Prostate gland (tissue), 2 donors: ENCODE measurements around the gene ZCCHC2. TPM values are rescaled to one million over a fixed set of nuclear protein-coding genes. Genes with fewer than 3 reads are reported as not detected.

Source experiments
- DNase-seq: peaks from one replicate; pipeline ENCODE4 v3.0.0-alpha.2; 2019; ENCODE audit warnings: low spot score
- H3K27ac ChIP-seq, 2 donors: fragments of 200-600 bp; sonication (generic); 2 replicates each; pipeline ENCODE4 v1.5.1; 2017 to 2019
- H3K27me3 ChIP-seq: fragments of 200-600 bp; sonication (generic); replicated peaks from 2 replicates; pipeline ENCODE4 v1.5.1; 2019; ENCODE audit not compliant: insufficient read depth
- H3K36me3 ChIP-seq, 2 donors: fragments of 200-600 bp; sonication (generic); 1 replicate in 1 of 2; 2 replicates in 1 of 2; pipeline versions ENCODE4 v1.5.1 to v1.8.1; 2017 to 2019
- H3K4me1 ChIP-seq: fragments of 200-600 bp; sonication (generic); replicated peaks from 2 replicates; pipeline ENCODE4 v1.5.1; 2019
- H3K4me3 ChIP-seq, 2 donors: fragments of 200-600 bp; sonication (generic); 2 replicates each; pipeline ENCODE4 v1.5.1; 2017 to 2019
- H3K9me3 ChIP-seq: fragments of 200-600 bp; sonication (generic); 2 replicates; pipeline ENCODE4 v1.5.1; 2017
- CTCF ChIP-seq, 4 experiments: fragments of 200-600 bp in 2 of 4; fragments of 450-650 bp in 2 of 4; sonication (generic) in 2 of 4; IDR thresholded peaks; 1 replicate in 3 of 4; 2 replicates in 1 of 4; pipeline ENCODE4 v1.5.1; 2016 to 2019; ENCODE audit warnings: antibody characterized with exemption in 4 of 4, mild to moderate bottlenecking in 2 of 4, moderate library complexity in 2 of 4
- POLR2A ChIP-seq: fragments of 450-650 bp; IDR thresholded peaks from one replicate; pipeline ENCODE4 v1.6.1; 2016; ENCODE audit warnings: antibody characterized with exemption, mild to moderate bottlenecking
- POLR2AphosphoS5 ChIP-seq: sonication (generic); formaldehyde crosslinking; IDR thresholded peaks from one replicate; pipeline ENCODE4 v1.6.1; 2017; ENCODE audit warnings: antibody characterized with exemption
- WGBS: methylation state at CpG from one replicate; pipeline ENCODE4 v1.1.5; 2018; 5-methylcytosine and 5-hydroxymethylcytosine counted together
- intact Hi-C: fragments of 100-400 bp; cut with DNase I; formaldehyde crosslinking; loops from one replicate; pipeline ENCODE4 v1.14.2; 2022
- total RNA-seq, 2 donors: library from RNA; depleted of rRNA; stranded (reverse); fragments of >200 nt; gene quantifications; one replicate each; pipeline ENCODE4 v1.1.0, GENCODE V29; 2016

ZCCHC2 gene
- total RNA-seq, 2 donors from 2014 or later: 18.7 to 39.4 TPM

DNA sequence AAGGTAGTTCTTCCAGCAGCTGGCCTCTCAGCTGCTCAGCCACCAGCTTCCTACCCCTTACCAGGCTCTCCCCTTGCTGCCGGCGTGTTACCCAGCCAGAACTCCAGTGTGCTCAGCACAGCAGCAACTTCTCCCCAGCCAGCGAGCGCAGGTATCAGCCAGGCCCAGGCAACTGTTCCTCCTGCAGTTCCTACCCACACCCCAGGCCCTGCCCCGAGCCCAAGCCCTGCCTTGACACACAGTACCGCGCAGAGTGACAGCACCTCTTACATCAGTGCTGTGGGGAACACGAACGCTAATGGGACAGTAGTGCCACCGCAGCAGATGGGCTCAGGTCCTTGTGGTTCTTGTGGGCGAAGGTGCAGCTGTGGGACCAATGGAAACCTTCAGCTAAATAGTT is 52.0 kb downstream of the ZCCHC2 start:
- WGBS: 96% methylated on average over 11 of the region's 11 CpGs
- no peak for DNase-seq
- no peak overlapping the region for H3K4me3 ChIP-seq
- TF ChIP-seq POLR2AphosphoS5 (no peak), POLR2A (no peak), CTCF (IDR thresholded peaks at IDR 0.05) (no peak)
- H3K36me3 ChIP-seq: peaks cover 8 to 19% of the 10 kb centered on the region in 2 donors
- intact Hi-C loops: no loop called here
- no peaks in the 10 kb centered on the region for H3K27me3 ChIP-seq
- H3K27ac ChIP-seq: no peak overlapping the region
- H3K4me1 ChIP-seq: no peaks in the 10 kb centered on the region
- H3K9me3 ChIP-seq: no peaks in the 10 kb centered on the region

GRCh38 chr18:62576271-62576670 is 53.4 kb downstream of the ZCCHC2 start:
- DNase-seq: no peak
- H3K36me3 ChIP-seq: peaks cover 8 to 19% of the 10 kb centered on the region in 2 donors
- no peaks in the 10 kb centered on the region for H3K9me3 ChIP-seq
- no peaks in the 10 kb centered on the region for H3K27me3 ChIP-seq
- intact Hi-C loops: no loop called here
- 88% methylated on average over 9 of the region's 9 CpGs for WGBS
- H3K4me1 ChIP-seq: no peaks in the 10 kb centered on the region
- H3K27ac ChIP-seq: no peak overlapping the region
- H3K4me3 ChIP-seq: no peak overlapping the region
- TF ChIP-seq POLR2A: no peak
- TF ChIP-seq CTCF (IDR thresholded peaks at IDR 0.05): no peak
- TF ChIP-seq POLR2AphosphoS5: no peak

- Histone ChIP-seq H3K36me3 (peaks cover 8 to 19% of the 10 kb centered on the region in 2 donors), H3K9me3 (no peaks in the 10 kb centered on the region), H3K4me1 (no peaks in the 10 kb centered on the region), H3K27ac (no peak overlapping the region), H3K4me3 (no peak overlapping the region), H3K27me3 (no peaks in the 10 kb centered on the region)
- TF ChIP-seq POLR2A (no peak), CTCF (IDR thresholded peaks at IDR 0.05) (no peak), POLR2AphosphoS5 (no peak)
- no peak for DNase-seq
- WGBS: 87% methylated on average over 9 of the region's 9 CpGs
- intact Hi-C loops: no loop called here
Observed at GRCh38 chr18:62576845-62577512, 54.2 kb downstream of the ZCCHC2 start.

- WGBS: 42% methylated on average over 2 of the region's 2 CpGs
- no peak for DNase-seq
- Histone ChIP-seq H3K27me3 (no peaks in the 10 kb centered on the region), H3K27ac (no peak overlapping the region), H3K36me3 (peaks cover 8 to 19% of the 10 kb centered on the region in 2 donors), H3K4me1 (no peaks in the 10 kb centered on the region), H3K9me3 (no peaks in the 10 kb centered on the region), H3K4me3 (no peak overlapping the region)
- intact Hi-C loops: no loop called here
- no peak for TF ChIP-seq POLR2AphosphoS5
- TF ChIP-seq CTCF (IDR thresholded peaks at IDR 0.05): no peak
- TF ChIP-seq POLR2A: no peak
Observed at GRCh38 chr18:62577765-62578164, 54.9 kb downstream of the ZCCHC2 start.

GRCh38 chr18:62578980-62579511 is 56.2 kb downstream of the ZCCHC2 start:
- Histone ChIP-seq H3K27ac (no peak overlapping the region), H3K4me3 (no peak overlapping the region), H3K4me1 (no peaks in the 10 kb centered on the region), H3K27me3 (no peaks in the 10 kb centered on the region), H3K9me3 (no peaks in the 10 kb centered on the region), H3K36me3 (peaks cover 8 to 16% of the 10 kb centered on the region in 2 donors)
- 49% methylated on average over 13 of the region's 13 CpGs for WGBS
- no peak for TF ChIP-seq CTCF (IDR thresholded peaks at IDR 0.05)
- no peak for TF ChIP-seq POLR2AphosphoS5
- no peak for TF ChIP-seq POLR2A
- intact Hi-C loops: no loop called here
- DNase-seq: no peak
